Measurements from ENCODE around the gene AKT1. TPM values are rescaled to one million over a fixed set of nuclear protein-coding genes. Genes with fewer than 3 reads are reported as not detected.

The AKT1 gene
- total RNA-seq, 1 experiment from 2014 or later, result 83.3 TPM

GRCh38 chr14:104741108-104741802 lies 54.3 kb downstream of the AKT1 start:
- no peak for DNase-seq (ENCODE audit: unreplicated experiment)
- CTCF ChIA-PET, result no interaction called here
- TF ChIP-seq CTCF (IDR thresholded peaks at IDR 0.05; ENCODE audit: unreplicated experiment), result no peak
- intact Hi-C loops (cut with micrococcal nuclease), result no loop called here
- Mint-ChIP-seq H3K9me3 (ENCODE audit: unreplicated experiment) (no peaks in the 10 kb centered on the region), H3K4me3 (ENCODE audit: unreplicated experiment) (no peak overlapping the region), H3K4me1 (ENCODE audit: insufficient read depth, unreplicated experiment) (peaks cover 4% of the 10 kb centered on the region), H3K36me3 (ENCODE audit: insufficient read depth, unreplicated experiment) (no peaks in the 10 kb centered on the region), H3K27me3 (ENCODE audit: insufficient read depth, unreplicated experiment) (no peaks in the 10 kb centered on the region), H3K27ac (ENCODE audit: low read depth, unreplicated experiment) (no peak overlapping the region)
- POLR2A ChIA-PET, result no interaction called here
- BruUV-seq (replicated peaks), result no TSS peak

- TF ChIP-seq CTCF (IDR thresholded peaks at IDR 0.05; ENCODE audit: unreplicated experiment), result no peak
- ChIA-PET CTCF (interaction anchor here (1.7 kb wide), 1 partner anchor 11 kb away, joined by 6 read pairs; no protein-coding TSS in a partner anchor), POLR2A (no interaction called here)
- DNase-seq (ENCODE audit: unreplicated experiment), result no peak
- Mint-ChIP-seq H3K4me3 (ENCODE audit: unreplicated experiment) (no peak overlapping the region), H3K36me3 (ENCODE audit: insufficient read depth, unreplicated experiment) (no peaks in the 10 kb centered on the region), H3K9me3 (ENCODE audit: unreplicated experiment) (no peaks in the 10 kb centered on the region), H3K4me1 (ENCODE audit: insufficient read depth, unreplicated experiment) (peaks cover 13% of the 10 kb centered on the region), H3K27ac (ENCODE audit: low read depth, unreplicated experiment) (no peak overlapping the region), H3K27me3 (ENCODE audit: insufficient read depth, unreplicated experiment) (no peaks in the 10 kb centered on the region)
- no TSS peak for BruUV-seq (replicated peaks)
- intact Hi-C loops (cut with micrococcal nuclease), result no loop called here
Measured at GRCh38 chr14:104739546-104740516, 55.7 kb downstream of the AKT1 start.

GRCh38 chr14:104739026-104739425 lies 56.5 kb downstream of the AKT1 start:
- Mint-ChIP-seq H3K36me3 (ENCODE audit: insufficient read depth, unreplicated experiment) (no peaks in the 10 kb centered on the region), H3K27me3 (ENCODE audit: insufficient read depth, unreplicated experiment) (no peaks in the 10 kb centered on the region), H3K27ac (ENCODE audit: low read depth, unreplicated experiment) (no peak overlapping the region), H3K4me1 (ENCODE audit: insufficient read depth, unreplicated experiment) (peaks cover 13% of the 10 kb centered on the region), H3K4me3 (ENCODE audit: unreplicated experiment) (no peak overlapping the region), H3K9me3 (ENCODE audit: unreplicated experiment) (no peaks in the 10 kb centered on the region)
- ChIA-PET POLR2A (interaction anchor here (0.8 kb wide), 1 partner anchor 13 kb away, joined by 3 read pairs; no protein-coding TSS in a partner anchor), CTCF (interaction anchor here (0.5 to 1.7 kb wide), 2 partner anchors 11 to 16 kb away, joined by 3 to 6 read pairs; no protein-coding TSS in a partner anchor)
- intact Hi-C loops (cut with micrococcal nuclease), result no loop called here
- BruUV-seq (replicated peaks), result no TSS peak
- no peak for TF ChIP-seq CTCF (IDR thresholded peaks at IDR 0.05; ENCODE audit: unreplicated experiment)
- no peak for DNase-seq (ENCODE audit: unreplicated experiment)

Data from MCF 10A (cell line).